Stimulated activated CD8-positive, alpha-beta memory T cell treated with anti-CD3 and anti-CD28 coated beads, Interleukin-4, amount 100 ng/mL, for 1 hour (primary cell): ENCODE data around the gene SBF1.
"Not testable (repeated sequence)": the region's sequence is repeated elsewhere in the genome, so short reads cannot be mapped to it uniquely, and the experiment has no call there.

Experiments used
- DNase-seq, 2 donors: peaks; one replicate each; pipeline ENCODE4 v3.0.0-alpha.2; 2020; ENCODE audit warnings: low read depth in 2 of 2, low spot score in 1 of 2

The SBF1 gene

GRCh38 chr22:50401907-50402306 is 72.9 kb downstream of the SBF1 start:
- no peak for DNase-seq

- no peak for DNase-seq
These were observed 73.9 kb downstream of the SBF1 start for GRCh38 chr22:50400931-50401330.

- DNase-seq: no peak
These were observed 74.4 kb downstream of the SBF1 start for GRCh38 chr22:50400406-50400805.

GRCh38 chr22:50399751-50400331 is 75.0 kb downstream of the SBF1 start:
- DNase-seq: no peak

GRCh38 chr22:50398831-50399648 is 75.8 kb downstream of the SBF1 start:
- DNase-seq: no peak

GRCh38 chr22:50397371-50398060 is 77.3 kb downstream of the SBF1 start:
- DNase-seq: not testable (repeated sequence)

- DNase-seq: no peak
These were observed 78.0 kb downstream of the SBF1 start for GRCh38 chr22:50396751-50397370.
